GM21529 (cell line): ENCODE data around the gene DPP6.
"Not testable (repeated sequence)": the region's sequence is repeated elsewhere in the genome, so short reads cannot be mapped to it uniquely, and the experiment has no call there.

Experiments used
- ATAC-seq: cut with Tn5 transposase; IDR thresholded peaks from one replicate; pipeline ENCODE4 v1.9.1; 2021; ENCODE audit not compliant: unreplicated experiment

The DPP6 gene

DNA sequence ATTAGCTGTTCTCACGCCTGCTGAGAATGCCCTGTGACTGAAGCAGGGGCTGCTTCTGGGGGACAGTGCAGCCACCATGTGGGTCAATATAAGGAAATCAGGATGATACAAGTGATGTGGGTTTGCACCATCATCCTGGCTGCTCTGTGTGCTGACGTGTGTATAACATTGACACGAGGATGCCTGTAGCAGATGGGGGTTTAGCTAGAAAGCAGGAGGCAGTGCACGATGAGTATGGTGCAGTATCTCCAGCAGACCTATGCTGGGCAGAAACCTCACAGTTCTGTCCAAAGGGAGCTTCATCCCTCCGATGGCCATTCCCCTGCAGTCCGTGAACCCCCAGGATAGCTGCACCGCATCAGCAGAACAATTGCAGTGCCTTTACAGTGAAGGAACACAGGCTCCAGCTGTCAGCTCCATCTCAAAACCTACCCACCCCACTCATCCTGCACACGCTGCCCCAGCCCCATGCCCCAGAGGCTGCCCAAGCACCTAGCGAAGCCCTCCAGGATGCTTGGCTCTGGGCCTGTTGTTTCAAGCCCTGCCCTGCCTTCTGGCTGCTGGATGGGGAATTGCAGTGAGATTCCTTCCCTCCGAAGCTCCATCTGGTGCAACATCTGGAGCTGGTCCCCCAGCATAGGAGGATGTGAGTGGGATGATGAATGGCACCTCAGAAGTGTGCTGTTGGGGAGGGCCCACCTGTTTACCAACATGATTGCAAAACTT is 96.8 kb downstream of the DPP6 start:
- ATAC-seq: not testable (repeated sequence)

DNA sequence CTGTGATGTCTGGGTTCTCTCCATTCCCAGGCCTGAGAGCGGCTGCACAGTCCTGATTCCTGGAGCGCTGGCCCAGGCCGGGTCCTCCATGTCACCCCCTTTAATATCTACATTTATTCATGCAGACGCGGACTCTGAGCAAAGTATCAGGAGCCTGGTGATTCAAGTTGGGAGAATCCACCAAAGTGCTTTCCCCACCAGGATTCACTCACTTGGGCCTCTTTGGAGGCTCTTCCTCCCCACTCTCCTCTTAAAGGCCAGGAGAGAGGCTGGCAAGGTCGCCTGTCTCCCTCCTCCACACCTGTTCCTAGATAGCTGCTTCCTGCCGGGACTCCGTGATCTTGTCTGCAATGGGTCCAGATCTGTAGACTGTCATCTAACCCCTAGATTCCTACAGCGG is 98.5 kb downstream of the DPP6 start:
- ATAC-seq: not testable (repeated sequence)

DNA sequence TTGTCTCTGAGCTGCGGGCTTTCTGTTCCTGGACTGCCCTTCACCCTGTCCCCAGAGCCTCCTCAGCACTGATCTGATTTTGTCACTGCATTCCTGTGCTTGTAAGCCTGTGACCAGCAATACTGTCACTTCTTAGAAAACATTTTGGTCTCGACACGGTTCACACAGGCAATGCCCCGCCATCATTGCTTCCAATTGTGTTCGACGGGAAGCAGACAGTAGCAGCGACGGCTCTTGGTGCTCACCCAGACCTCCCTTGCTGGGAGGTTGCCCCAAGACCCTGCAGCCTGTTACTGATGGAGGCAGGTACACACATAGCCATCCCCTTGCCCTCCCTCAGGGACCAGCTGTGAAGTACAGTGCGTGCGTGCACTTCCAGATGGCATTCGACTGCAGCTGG is 99.1 kb downstream of the DPP6 start:
- not testable (repeated sequence) for ATAC-seq

DNA sequence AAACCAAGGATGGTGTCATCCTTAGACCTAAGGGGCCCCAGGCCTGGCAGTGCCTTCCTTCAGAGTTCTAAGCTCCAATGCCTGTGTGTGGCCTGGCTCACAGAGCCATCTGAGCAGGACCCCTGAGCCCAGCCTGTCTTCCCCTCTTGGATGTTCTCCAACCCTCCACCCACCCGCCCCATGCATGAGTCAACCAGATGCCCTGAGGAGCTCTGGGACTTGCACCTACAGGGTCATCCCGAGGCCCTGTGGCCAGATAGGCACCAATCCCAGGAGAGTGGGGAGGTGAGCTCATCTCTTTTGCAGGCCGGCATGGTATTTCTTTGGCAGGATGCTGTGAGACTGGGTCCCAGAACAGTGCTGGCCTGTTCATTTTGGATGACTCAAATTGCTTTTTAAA is 103.7 kb downstream of the DPP6 start:
- not testable (repeated sequence) for ATAC-seq

DNA sequence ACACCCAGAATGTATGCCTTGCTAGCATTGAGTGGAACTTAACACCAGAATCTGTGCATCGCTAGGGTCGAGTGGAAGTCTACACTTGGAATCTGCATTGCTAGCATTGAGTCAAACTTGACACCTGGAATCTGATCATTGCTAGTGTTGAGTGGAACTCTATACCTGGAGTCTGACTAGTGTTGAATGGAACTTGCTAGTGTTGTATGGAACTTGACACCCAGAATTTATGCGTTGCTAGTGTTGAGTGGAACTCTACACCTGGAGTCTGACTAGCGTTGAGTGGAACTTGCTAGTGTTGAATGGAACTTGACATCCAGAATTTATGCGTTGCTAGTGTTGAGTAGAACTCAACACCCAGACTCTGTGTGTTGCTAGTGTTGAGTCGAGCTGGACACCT is 110.7 kb downstream of the DPP6 start:
- ATAC-seq: not testable (repeated sequence)

DNA sequence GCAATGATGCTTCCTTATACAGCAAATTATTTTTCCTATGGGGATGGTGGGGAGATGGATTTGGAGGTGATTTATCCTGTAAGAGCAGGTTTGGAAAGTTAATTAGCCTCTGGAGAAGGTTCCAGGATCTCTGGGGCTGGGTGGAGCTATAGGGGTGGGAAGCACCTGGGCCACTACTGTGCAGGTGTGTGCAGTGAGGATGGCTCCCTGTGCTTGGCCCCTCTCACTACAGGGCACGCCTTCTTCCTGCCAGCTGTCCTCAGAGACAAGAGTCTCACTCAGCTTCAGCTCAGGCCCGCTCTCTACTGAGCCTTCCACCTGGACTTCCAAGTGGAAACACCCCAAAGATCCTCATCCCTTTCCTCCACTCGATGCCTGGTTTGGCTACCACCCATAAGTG is 111.4 kb downstream of the DPP6 start:
- ATAC-seq: not testable (repeated sequence)

DNA sequence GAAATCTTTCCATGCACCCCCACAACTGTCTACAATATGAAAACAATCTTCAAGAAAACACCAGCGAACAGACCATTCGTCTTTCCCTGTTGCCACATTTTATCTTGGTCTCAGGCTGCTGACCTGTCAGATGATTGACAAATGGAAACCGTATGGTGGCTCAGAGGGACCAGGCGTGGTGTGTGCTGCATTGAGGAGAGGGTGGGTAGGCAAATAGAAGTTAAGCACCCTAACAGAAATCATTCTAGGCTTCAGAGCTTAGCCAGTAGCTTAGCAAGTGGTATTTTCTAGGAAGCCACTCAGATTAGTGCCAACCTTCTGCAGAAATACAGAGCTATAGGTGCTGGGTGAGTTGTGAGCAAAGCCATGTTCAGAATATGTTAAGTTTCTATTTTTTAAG is 114.9 kb downstream of the DPP6 start:
- no peak for ATAC-seq

DNA sequence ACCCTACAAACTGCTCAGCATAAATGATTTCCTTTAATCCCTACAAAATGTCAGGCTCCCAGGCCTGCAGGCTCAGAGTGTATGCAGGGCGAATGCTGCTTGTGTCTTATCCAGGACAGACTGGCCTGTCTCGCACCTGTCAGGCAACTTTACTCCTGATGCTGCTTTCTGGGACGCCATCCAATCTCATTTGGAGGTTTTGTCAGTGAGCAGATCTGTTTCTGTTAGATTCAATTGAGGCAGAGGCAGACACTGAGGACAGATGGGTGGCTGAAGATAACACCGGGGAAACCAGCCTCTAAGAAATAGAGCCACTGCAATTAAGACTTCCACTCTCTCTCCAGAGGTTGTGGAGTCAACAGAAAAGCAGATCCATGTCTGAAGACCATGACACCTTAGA is 115.6 kb downstream of the DPP6 start:
- ATAC-seq: no peak

DNA sequence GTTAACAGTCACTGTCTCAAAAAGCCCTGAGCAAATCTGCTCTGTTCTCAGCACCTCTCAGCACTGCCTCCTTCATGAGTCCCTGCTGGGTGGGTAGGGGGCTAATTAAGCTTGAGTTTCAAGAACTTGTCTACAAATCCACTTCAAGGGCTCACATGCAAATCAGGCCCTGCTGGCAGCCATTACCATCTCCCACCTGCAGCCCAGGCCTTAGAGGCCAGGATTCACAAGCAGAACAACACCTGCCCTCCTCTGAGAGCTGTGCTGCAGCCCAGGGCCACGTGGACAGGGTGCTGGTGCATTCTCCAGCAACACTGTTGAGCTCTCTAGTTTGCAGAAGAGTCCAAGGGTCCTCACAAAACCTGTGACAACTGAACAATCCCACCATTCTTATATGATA is 119.2 kb downstream of the DPP6 start:
- ATAC-seq: no peak

DNA sequence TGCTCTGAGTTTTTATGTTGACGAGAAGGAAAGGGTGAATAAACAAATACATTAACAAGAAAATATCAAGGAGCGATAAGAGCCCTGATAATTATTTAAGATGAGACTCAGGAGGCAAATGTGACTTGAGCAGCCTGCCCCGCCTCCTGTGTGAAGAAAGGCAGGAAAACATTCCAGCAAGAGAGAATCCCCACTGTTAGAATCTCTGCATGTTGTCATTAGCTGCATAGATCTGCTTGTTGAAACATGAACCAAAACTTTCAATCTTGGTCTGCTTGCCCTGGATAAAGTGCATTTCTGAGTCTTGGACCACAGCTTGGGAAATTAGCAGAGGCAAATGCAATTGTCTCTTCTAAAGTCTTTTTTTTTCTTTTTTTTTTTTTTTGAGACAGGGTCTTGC is 120.0 kb downstream of the DPP6 start:
- no peak for ATAC-seq

DNA sequence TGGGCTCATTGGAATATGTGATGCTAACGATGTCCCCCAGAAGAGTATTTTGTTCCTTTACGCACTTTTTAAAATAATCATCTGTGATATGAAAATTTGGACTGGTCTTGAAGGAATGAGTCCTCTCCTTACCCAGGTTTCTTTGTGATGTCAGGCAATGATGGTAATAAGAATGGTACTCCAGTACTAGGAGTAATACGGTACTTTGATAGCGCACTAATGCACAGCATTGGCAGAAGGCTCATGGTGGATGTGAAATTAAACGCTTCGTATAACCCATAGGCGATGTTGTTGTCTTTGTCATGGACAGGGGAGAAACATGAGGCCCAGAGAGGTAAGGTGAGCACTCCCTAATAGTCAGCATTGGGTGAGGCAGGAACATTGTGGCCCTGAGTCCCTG is 125.4 kb downstream of the DPP6 start:
- no peak for ATAC-seq

DNA sequence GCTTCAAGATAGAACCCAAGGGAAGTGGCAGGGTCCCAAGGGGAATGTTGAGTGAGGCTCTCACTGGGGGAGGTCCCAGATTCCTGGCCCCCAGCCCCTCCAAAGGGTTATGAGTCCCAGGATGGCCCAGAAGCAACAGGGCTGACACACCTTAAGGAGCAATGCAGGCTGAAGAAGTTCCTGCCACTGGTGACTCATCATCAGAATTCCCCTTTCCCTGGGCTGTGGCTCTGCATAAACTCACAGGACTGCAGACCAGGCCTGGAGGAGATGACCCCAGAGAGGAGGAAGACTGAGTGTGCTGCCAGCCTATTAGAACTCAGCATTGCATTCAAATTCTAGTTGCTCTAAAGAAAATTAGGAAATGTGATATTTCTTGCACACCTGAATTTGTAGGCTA is 126.7 kb downstream of the DPP6 start:
- ATAC-seq: no peak

DNA sequence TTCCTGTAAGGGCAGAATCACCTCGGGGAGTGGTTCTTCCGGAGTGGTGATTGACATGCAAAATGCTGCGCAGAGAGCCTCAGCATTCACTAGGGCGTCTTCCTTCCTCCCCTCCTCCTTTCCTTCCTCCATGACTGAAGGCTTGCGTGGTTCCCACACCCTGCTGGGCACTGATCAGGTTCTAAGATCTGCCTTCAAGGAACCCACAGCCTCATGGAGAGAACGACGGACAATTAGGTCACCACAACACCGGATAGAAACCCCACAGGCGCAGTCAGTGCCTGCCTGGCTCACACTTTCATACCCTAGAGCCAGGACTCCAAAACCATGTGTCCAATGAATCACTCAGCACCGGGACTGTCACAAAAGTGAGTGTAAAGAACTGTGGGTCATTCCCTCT is 131.3 kb downstream of the DPP6 start:
- no peak for ATAC-seq

DNA sequence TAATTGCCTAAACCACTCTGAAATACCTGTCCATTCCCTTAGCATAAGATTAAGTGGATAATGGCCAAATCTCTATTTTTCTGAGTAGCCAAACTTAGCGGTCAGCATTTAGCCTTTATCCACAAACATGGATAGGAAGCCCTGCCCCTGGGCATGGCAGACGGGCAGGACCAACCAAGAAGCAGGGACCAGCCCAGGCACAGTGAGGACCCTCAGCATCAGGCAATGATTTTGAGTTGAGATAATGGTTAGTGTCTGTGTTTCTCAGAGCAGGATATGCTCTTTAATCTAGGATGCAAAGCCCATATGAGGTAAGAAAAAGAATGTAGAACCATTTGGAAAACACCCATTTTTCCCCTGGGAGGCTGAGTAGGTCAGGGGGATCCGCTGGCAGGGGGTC is 131.7 kb downstream of the DPP6 start:
- no peak for ATAC-seq

DNA sequence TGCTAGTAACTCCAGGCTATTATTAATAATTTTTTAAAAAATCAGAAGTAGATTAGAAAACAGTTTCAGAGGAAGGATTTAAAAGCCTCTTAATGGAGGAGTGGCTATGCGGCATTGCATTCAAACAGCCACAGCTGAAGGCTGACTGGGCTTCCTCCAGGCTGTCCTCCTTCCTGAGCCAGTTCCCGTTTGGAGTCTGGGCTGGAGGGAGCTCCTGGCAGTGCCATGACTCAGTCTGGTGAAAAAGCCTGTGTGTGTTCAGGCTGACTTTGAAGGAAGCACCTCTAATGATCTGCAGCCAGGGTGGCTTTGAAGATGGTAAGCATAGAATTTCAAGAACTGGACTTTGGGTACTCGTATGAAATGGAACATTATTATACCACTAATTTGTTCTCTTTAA is 134.6 kb downstream of the DPP6 start:
- ATAC-seq: no peak

DNA sequence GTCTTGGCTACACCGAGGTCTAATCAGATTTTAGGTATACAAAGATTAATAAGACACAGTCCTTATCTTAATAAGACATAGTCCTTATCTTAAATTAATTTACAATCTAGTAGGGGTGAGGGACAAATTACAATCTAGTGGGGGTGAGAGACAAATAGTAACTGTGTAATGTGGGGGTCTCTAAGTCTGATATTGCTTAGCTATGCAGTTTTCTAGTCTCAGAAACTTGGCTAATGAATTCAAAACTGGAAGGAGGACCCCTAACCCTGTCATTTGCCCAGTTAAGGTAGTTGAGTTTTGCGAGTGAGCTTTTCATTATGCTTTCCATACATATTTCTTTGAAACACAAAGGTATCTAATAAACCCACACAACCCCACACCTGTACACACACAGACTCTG is 136.1 kb downstream of the DPP6 start:
- ATAC-seq: no peak

DNA sequence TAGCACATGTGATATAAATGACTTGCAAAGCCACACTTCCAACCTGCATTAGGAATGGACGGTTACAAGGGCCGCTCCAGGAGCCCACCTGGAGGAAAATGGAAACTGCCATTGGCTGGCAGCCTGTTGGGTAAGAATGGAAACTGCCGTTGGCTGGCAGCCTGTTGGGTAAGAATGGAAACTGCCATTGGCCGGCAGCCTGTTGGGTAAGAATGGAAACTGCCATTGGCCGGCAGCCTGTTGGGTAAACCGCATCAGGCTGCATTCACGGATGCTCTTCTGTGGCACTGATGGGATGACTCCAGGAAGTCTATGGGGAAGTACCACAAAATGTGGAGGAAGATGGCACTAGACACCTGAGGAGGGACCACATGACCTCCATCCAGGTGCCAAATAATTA is 143.1 kb downstream of the DPP6 start:
- no peak for ATAC-seq

DNA sequence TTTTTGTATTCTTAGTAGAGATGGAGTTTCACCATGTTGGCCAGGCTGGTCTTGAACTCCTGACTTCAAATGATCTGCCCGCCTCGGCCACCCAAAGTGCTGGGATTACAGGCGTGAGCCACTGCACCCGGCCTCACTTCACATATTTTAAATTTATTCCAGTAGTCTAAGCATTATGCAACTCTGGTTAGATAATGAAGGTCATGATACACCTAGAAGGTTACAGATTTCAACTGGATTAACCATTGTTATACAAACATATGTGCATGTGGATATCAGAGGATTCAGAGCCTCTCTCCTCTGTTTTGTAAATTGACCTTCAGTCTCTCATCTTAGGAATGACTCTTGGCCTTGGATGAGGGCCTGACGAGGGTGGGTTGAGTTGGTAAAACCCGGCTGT is 146.3 kb downstream of the DPP6 start:
- ATAC-seq: no peak

DNA sequence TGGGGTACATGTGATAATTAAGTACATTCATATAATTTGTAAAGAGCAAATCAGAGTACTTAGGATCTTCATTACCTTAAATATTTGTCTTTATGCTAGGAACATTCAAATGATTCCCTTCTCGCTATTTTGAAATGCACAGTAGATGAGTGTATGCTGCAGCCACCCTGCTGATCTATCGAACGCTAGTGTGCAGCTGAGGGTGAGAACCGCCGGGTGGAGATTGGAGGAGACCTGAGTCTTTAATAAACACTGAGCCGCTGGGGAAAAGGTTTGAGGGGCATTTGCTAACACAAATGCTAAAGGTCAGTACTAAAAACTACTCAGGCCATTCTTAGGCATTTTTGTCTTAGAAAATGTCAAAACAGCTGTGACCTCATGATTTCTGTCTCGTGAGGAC is 148.0 kb downstream of the DPP6 start:
- no peak for ATAC-seq

DNA sequence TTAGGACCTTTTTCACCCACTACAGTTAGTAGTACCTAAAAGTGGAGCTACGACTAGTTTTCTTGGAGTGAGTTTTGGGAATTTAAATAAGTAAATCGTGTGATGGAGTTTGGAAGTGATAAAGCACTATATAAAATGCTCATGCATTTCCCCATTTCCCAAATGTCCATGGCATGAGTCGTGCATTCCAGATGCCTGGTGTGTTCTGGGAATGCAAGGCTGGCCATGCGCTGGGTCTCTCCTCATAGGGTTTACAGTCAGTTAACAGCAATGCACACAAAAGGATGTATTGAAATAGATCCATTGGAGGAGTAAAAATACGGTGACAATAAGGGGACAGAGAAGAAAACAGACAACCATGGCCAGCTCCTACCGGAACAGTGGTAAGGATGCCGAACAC is 149.8 kb downstream of the DPP6 start:
- ATAC-seq: no peak

DNA sequence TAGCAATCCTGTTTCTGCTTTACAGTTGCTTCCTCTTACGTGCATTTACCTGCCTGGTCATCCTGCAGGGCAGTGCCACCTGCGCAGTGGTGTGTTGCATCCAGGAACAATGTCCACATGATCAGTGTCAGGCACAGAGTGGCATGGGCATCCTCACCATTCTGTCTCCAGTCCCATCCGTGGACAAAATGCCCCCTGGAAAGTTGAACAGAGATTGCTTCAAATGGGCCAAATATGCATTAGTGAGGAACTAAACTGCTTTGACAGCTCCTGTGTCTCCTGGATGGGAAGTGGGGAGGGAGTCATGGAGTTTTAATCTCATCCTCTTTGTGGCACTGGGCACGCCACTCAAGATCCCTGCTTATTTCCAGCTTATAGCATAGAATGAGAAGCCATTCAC is 151.8 kb downstream of the DPP6 start:
- ATAC-seq: no peak

DNA sequence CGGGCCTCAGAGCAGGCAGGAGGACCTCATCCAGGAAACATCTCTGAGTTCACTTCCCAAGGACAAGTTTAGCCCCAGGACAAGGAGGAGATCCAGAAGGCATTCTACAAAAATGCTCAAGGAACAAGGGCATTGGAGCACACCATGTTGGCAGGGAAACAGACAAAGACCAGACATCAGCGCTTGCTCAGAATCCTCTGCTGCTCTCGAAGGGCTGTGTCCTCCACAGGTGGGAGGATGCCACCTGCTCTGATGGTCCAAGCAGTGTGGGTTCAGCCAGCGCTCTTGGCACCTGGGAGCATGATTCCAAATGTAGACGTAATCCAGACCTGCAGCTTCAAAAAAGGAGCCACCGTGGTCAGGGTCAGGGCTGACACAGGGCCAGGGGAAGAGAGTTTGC is 160.7 kb downstream of the DPP6 start:
- ATAC-seq: no peak

DNA sequence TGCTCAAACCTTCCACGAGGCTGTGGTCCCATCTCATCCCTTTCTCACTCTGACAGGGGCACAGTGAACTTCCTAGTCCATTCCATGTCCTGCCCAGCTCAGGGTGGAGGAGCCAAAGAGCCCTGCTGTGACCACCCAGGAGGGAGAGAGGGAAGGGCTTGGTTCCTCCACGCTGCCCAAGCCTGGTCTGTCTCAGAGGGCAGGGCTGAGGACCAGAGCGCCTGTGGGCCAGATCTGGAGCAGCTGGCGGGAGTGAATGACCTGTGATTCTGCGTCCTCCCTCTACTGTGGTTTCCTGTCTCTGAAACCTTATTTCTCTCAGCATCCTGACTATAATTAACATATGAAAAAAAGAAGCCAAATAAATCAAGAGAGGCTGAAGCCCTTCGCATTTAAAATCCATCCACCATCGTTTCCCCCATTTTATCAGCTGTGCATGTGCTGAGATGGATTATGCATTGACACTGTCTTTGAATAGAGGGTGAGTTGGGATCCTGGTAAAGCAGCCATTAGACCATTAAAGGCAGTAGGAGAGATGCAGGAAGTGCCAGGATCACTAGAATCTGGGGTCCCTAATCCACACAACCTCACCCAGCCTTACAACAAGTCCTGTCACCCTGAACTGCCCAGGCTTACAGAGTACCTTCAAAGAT is 165.6 kb downstream of the DPP6 start:
- ATAC-seq: no peak
